ENCODE results near the gene ZBTB8OS. TPM values are rescaled to one million over a fixed set of nuclear protein-coding genes. Genes with fewer than 3 reads are reported as not detected.
A peak's percentile ranks its signal among the peaks of the same experiment; 100 is the strongest.
"Not testable (repeated sequence)": the region's sequence is repeated elsewhere in the genome, so short reads cannot be mapped to it uniquely, and the experiment has no call there.

Gene ZBTB8OS
- total RNA-seq (2014; rRNA removed) (85.2 and 86.7 TPM in 2 replicates), Bru-seq, nascent RNA (percentile 74 among the genes with signal in this experiment), BruChase-seq, experiment 1, labeled RNA remaining after a 6-hour chase (percentile 77 among the genes with signal in this experiment), BruChase-seq, experiment 2, labeled RNA remaining after a 2-hour chase (percentile 80 among the genes with signal in this experiment)
- long read RNA-seq, transcript ZBTB8OS-204 (6 exons, 514 nt): minor isoform, 7 of 75 reads
- long read RNA-seq, transcript ZBTB8OS-208 (7 exons, 1,601 nt): major isoform, 10 of 75 reads
- long read RNA-seq, partial matches to known transcripts: 22 of 75 reads
- long read RNA-seq, other reads (novel, unspliced or antisense): 29 of 75 reads

- CTCF ChIA-PET: interaction anchor here (0.5 to 0.6 kb wide), 2 partner anchors 9 to 104 kb away, joined by 3 read pairs; no protein-coding TSS in a partner anchor
- ATAC-seq: peak; percentile 82
- peak within 1 kb of the TSS; percentile 97 for H3K27ac ChIP-seq (ENCODE audit: low read length)
- H4K20me1 ChIP-seq (ENCODE audit: low read length): peaks cover under 1% of the 10 kb centered on the region; the same call in 1 of the 2 replicates
- peak within 1 kb of the TSS; percentile 83 for H3K4me3 ChIP-seq (ENCODE audit: low read length)
- TF ChIP-seq EZH2 (IDR thresholded peaks at IDR 0.05; ENCODE audit: low read length, unreplicated experiment) (no peak), EZH2phosphoT487 (IDR thresholded peaks at IDR 0.05; ENCODE audit: borderline replicate concordance, low read length) (no peak)
- TF ChIP-seq, protein P1, sequence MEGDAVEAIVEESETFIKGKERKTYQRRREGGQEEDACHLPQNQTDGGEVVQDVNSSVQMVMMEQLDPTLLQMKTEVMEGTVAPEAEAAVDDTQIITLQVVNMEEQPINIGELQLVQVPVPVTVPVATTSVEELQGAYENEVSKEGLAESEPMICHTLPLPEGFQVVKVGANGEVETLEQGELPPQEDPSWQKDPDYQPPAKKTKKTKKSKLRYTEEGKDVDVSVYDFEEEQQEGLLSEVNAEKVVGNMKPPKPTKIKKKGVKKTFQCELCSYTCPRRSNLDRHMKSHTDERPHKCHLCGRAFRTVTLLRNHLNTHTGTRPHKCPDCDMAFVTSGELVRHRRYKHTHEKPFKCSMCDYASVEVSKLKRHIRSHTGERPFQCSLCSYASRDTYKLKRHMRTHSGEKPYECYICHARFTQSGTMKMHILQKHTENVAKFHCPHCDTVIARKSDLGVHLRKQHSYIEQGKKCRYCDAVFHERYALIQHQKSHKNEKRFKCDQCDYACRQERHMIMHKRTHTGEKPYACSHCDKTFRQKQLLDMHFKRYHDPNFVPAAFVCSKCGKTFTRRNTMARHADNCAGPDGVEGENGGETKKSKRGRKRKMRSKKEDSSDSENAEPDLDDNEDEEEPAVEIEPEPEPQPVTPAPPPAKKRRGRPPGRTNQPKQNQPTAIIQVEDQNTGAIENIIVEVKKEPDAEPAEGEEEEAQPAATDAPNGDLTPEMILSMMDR (conservative IDR thresholded peaks at IDR 0.05; ENCODE audit: low read depth, low read length): no peak
- H3F3A ChIP-seq (ENCODE audit: low read length, unreplicated experiment): no peaks in the 10 kb centered on the region
- intact Hi-C loops (cut with micrococcal nuclease): loop anchor here (10.0 kb wide), 1 partner anchor 125 kb away; no protein-coding TSS in a partner anchor
- peak; percentile 93 for DNase-seq
- H3K79me2 ChIP-seq (ENCODE audit: low read length): peaks cover 90% of the 10 kb centered on the region
- no peaks in the 10 kb centered on the region for H3K27me3 ChIP-seq (ENCODE audit: low read length)
- POLR2A ChIA-PET (ENCODE audit: unreplicated experiment): no interaction called here
- H3K9me3 ChIP-seq (ENCODE audit: low read length): no peaks in the 10 kb centered on the region
- H3K4me2 ChIP-seq (ENCODE audit: low read length): peak within 1 kb of the TSS; percentile 99
- H3K9me2 ChIP-seq (replicated peaks; ENCODE audit: low read length): no peaks in the 10 kb centered on the region
- no TSS peak for BruUV-seq (replicated peaks)
- peaks cover 34% of the 10 kb centered on the region for H3K4me1 ChIP-seq (ENCODE audit: insufficient read depth, low read length)
- H3K9ac ChIP-seq (ENCODE audit: low read length): peak within 1 kb of the TSS; percentile 97
- H2AFZ ChIP-seq (ENCODE audit: low read length): peak within 1 kb of the TSS; percentile 96
- peaks cover 25% of the 10 kb centered on the region for H3K36me3 ChIP-seq (ENCODE audit: low read depth, low read length)
These were observed at the start of gene ZBTB8OS for GRCh38 chr1:32650248-32650751. Gene ZBTB8OS, minus strand, starts transcription at chr1:32650550. Its CDS starts 21 bp downstream, at chr1:32650529.

DNA sequence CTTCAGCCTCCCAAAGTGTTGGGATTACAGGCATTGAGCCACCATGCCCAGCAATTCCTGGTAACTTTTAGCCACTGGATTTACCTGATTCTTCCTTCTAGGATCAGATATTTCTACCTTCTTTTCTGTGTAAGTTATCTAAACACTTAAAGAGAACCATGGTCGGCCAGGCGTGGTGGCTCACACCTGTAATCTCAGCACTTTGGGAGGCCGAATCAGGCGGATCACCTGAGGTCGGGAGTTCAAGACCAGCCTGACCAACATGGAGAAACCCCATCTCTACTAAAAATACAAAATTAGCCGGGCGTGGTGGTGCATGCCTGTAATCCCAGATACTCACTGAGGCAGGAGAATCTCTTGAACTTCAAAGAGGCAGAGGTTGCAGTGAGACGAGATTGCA lies 46.6 kb upstream of the ZBTB8OS start:
- H3K4me1 ChIP-seq (ENCODE audit: insufficient read depth, low read length): peaks cover 12% of the 10 kb centered on the region; the same call in 1 of the 2 replicates
- H3K4me3 ChIP-seq (ENCODE audit: low read length); BruUV-seq (replicated peaks); H3K9me3 ChIP-seq (ENCODE audit: low read length); H3F3A ChIP-seq (ENCODE audit: low read length, unreplicated experiment); intact Hi-C loops (cut with micrococcal nuclease); H4K20me1 ChIP-seq (ENCODE audit: low read length); H3K9ac ChIP-seq (ENCODE audit: low read length); H3K79me2 ChIP-seq (ENCODE audit: low read length); H2AFZ ChIP-seq (ENCODE audit: low read length); CTCF ChIA-PET; ATAC-seq; H3K27me3 ChIP-seq (ENCODE audit: low read length); POLR2A ChIA-PET (ENCODE audit: unreplicated experiment); H3K4me2 ChIP-seq (ENCODE audit: low read length); H3K9me2 ChIP-seq (replicated peaks; ENCODE audit: low read length); H3K36me3 ChIP-seq (ENCODE audit: low read depth, low read length); H3K27ac ChIP-seq (ENCODE audit: low read length); DNase-seq: not testable (repeated sequence)

- Histone ChIP-seq H3F3A (ENCODE audit: low read length, unreplicated experiment) (no peaks in the 10 kb centered on the region), H3K9me2 (replicated peaks; ENCODE audit: low read length) (no peaks in the 10 kb centered on the region), H3K9ac (ENCODE audit: low read length) (no peak overlapping the region), H3K36me3 (ENCODE audit: low read depth, low read length) (no peaks in the 10 kb centered on the region), H3K4me3 (ENCODE audit: low read length) (no peak overlapping the region), H3K4me1 (ENCODE audit: insufficient read depth, low read length) (peaks cover 7% of the 10 kb centered on the region; the same call in 1 of the 2 replicates), H3K9me3 (ENCODE audit: low read length) (no peaks in the 10 kb centered on the region), H2AFZ (ENCODE audit: low read length) (no peak overlapping the region), H3K4me2 (ENCODE audit: low read length) (no peak overlapping the region), H3K79me2 (ENCODE audit: low read length) (no peaks in the 10 kb centered on the region), H4K20me1 (ENCODE audit: low read length) (no peaks in the 10 kb centered on the region), H3K27me3 (ENCODE audit: low read length) (no peaks in the 10 kb centered on the region), H3K27ac (ENCODE audit: low read length) (no peak overlapping the region)
- ChIA-PET POLR2A (ENCODE audit: unreplicated experiment) (no interaction called here), CTCF (no interaction called here)
- BruUV-seq (replicated peaks): no TSS peak
- TF ChIP-seq EZH2phosphoT487 (IDR thresholded peaks at IDR 0.05; ENCODE audit: borderline replicate concordance, low read length) (no peak), EZH2 (IDR thresholded peaks at IDR 0.05; ENCODE audit: low read length, unreplicated experiment) (no peak)
- TF ChIP-seq, protein P1 (conservative IDR thresholded peaks at IDR 0.05; ENCODE audit: low read depth, low read length): no peak
- DNase-seq (no peak), ATAC-seq (no peak)
- intact Hi-C loops (cut with micrococcal nuclease): no loop called here
These were observed 45.7 kb upstream of the ZBTB8OS start for GRCh38 chr1:32696041-32696440.
